HFF-Myc (cell line): Measurements from ENCODE around the gene CCDC149.

ENCODE experiments used
- DNase-seq: peaks from one replicate; pipeline ENCODE4 v3.0.0-alpha.2; 2011; ENCODE audit warnings: low read depth; ENCODE audit errors: extremely low read depth
- H3K4me3 ChIP-seq: replicated peaks from 2 replicates; pipeline ENCODE4 v1.5.1; 2011; ENCODE audit warnings: low read depth, mild to moderate bottlenecking, control low read depth, low read length
- CTCF ChIP-seq: IDR thresholded peaks from 2 replicates; pipeline ENCODE4 v1.5.1; 2012; ENCODE audit warnings: mild to moderate bottlenecking, low read depth, low read length, control low read depth; ENCODE audit errors: missing control alignments

CCDC149 gene

GRCh38 chr4:24937917-24938281, 25.1 kb upstream of the CCDC149 start:
- no peak overlapping the region for H3K4me3 ChIP-seq
- no peak for DNase-seq
- no peak for TF ChIP-seq CTCF

DNA sequence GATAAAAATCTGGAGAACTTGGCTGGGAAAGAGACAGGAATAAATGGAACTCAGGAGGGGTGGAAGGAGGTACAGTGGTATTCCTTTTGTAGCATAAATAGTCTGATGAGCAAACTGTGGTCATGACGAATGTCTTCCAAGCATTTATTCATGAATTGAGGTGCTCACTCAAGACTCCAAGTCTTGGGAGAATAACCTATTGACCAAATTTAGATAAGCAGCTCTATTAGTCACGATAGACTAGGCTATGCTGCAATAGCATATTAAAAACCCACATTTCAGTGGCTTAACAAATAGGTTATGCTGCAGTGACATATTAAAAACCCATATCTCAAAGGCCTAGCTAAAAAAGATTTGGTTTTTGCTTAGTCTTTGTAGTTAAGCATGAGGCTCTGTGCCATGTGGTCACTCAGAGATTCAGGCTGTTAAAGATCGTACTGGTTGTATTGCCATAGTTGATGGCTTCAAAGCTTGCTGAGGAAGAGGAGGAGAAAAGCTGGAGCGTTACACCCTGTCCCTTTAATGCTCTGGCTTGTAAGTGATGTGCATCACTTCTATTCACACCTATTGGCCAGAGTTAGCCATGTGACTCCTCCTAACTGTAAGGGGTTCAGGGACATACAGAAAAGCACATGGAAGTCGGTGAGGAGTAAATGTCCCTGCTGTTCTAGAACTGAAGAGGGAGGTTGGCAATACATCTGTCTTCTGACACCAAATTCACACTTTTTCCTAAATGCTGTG, 24.5 kb upstream of the CCDC149 start:
- no peak for TF ChIP-seq CTCF
- DNase-seq = no peak
- H3K4me3 ChIP-seq = no peak overlapping the region

DNA sequence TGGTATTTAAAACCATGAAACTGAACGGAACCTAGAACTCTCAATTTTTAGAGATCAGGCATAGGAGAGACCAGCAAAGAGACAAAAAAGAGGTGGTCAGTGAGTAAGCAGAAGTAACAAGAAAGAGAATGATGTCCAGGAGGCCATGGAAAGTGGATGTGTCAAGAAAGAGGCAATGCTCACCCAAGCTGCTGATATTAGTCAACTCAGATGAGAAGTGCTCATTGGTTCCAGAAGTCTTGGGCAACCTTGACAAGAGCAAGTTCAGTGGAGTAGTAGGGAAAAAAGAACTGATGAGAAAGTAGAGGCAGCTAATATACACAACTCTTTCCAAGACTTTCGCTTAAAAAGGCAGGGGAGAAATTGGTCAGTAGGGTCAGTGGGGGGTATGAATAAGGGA, 23.0 kb upstream of the CCDC149 start:
- TF ChIP-seq CTCF = no peak
- H3K4me3 ChIP-seq = no peak overlapping the region
- DNase-seq = no peak

DNA sequence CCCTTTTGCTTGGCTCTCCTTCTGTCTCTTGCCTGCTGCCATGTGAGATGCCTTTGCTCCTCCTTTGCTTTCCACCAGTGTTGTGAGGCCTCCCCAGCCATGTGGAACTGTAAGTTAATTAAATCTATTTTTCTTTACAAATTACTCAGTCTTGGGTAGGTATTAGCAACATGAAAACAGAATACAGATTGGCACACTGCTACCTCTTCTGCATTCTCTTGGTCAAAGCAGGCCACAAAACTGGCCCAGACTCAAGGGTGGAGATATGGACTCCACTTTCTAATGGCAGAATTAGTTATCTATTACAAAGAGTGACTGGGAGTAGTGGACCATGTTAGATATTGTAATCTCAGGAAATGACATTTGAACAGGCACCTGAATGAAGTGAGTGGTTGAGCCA, 21.5 kb upstream of the CCDC149 start:
- no peak for DNase-seq
- TF ChIP-seq CTCF = no peak
- no peak overlapping the region for H3K4me3 ChIP-seq

DNA sequence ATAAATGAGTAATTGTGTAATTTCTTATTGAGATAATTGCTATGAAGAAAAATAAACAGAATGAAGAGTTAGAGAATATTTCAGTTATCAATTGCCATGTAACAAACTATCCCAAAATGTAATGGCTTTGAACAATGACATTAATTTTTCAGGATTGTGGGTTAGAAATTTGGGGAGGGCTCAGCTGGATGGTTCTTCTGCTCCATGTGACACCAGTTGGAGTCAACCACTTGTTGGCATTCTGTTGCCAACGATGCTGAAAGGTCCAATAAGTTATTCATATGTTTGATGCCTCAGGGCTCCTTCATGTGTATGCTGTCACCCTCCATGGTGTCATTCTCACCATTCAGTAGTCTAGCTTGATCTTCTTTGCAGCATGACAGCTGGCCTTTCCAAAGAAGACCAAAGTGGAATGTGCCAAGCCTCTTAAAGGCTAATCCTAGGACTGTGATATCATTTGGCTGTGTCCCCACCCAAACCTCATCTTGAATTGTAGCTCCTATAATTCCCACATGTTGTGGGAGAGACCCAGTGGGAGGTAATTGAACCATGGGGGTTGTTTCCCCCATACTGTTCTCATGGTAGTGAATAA, 20.9 kb upstream of the CCDC149 start:
- H3K4me3 ChIP-seq = no peak overlapping the region
- DNase-seq = no peak
- TF ChIP-seq CTCF = no peak

DNA sequence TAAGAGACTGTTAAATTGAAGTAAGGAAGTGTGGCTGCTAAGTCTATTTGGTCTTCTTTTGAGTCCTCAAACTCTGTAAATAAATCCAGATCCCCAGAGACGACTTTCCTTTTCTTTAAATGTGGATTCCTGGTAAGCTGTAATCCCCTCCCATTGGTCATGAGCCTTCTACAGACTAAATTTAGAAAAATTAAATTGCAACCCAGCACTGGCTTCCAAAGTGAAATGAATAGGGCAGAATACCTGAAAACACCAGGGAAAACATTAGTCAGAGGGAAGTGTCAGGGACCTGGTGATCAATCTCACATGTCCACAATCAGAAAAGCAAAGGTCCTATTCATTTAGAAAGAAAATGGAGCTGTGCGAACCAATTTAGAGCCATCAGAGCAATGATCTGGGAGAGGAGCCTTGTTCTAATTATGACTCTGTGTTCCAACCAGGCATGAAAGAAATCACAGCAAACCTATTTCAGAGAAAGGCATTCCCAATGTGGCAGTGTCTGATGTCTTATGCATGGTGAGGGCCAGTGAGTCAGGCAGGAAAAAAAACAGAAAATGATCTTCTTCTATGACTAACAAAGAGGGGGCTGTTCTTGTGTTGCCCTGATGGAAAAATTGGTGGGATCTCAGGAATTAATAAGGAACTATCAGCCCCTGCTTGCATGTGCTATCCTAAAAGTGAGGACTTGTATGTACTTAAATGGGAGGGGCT, 19.8 kb upstream of the CCDC149 start:
- no peak overlapping the region for H3K4me3 ChIP-seq
- no peak for DNase-seq
- no peak for TF ChIP-seq CTCF
